Neuron (in vitro differentiated cells): ENCODE data around the gene ARHGAP6.

Source experiments
- H2AFZ ChIP-seq: one replicate; pipeline ENCODE4 v1.6.1; 2013; ENCODE audit warnings: low read depth, mild to moderate bottlenecking, inconsistent platforms, low read length, moderate library complexity
- H3K27me3 ChIP-seq: one replicate; pipeline ENCODE4 v1.6.1; 2013; ENCODE audit warnings: low read length; ENCODE audit not compliant: insufficient read depth
- H3K36me3 ChIP-seq: one replicate; pipeline ENCODE4 v1.6.1; 2013; ENCODE audit warnings: low read length; ENCODE audit not compliant: insufficient read depth
- H3K4me1 ChIP-seq: one replicate; pipeline ENCODE4 v1.6.1; 2013; ENCODE audit warnings: low read length; ENCODE audit not compliant: insufficient read depth
- H3K4me3 ChIP-seq: 2 replicates; pipeline ENCODE4 v1.5.1; 2013; ENCODE audit warnings: mild to moderate bottlenecking, low read length, moderate library complexity
- H3K9me3 ChIP-seq: one replicate; pipeline ENCODE4 v1.6.1; 2013; ENCODE audit warnings: low read length

ARHGAP6 gene

GRCh38 chrX:11412715-11413623, 252.8 kb downstream of the ARHGAP6 start:
- H3K4me1 ChIP-seq: no peaks in the 10 kb centered on the region
- H3K27me3 ChIP-seq: no peaks in the 10 kb centered on the region
- H2AFZ ChIP-seq: no peak overlapping the region
- H3K4me3 ChIP-seq: no peak overlapping the region
- H3K9me3 ChIP-seq: no peaks in the 10 kb centered on the region
- no peaks in the 10 kb centered on the region for H3K36me3 ChIP-seq

GRCh38 chrX:11409957-11410356, 255.8 kb downstream of the ARHGAP6 start:
- H3K4me3 ChIP-seq: no peak overlapping the region
- H3K27me3 ChIP-seq: no peaks in the 10 kb centered on the region
- no peaks in the 10 kb centered on the region for H3K9me3 ChIP-seq
- no peaks in the 10 kb centered on the region for H3K4me1 ChIP-seq
- H3K36me3 ChIP-seq: no peaks in the 10 kb centered on the region
- no peak overlapping the region for H2AFZ ChIP-seq

GRCh38 chrX:11408783-11409182, 256.9 kb downstream of the ARHGAP6 start:
- Histone ChIP-seq H2AFZ (no peak overlapping the region), H3K9me3 (no peaks in the 10 kb centered on the region), H3K36me3 (no peaks in the 10 kb centered on the region), H3K27me3 (no peaks in the 10 kb centered on the region), H3K4me3 (no peak overlapping the region), H3K4me1 (no peaks in the 10 kb centered on the region)

GRCh38 chrX:11408109-11408405, 257.7 kb downstream of the ARHGAP6 start:
- H3K36me3 ChIP-seq: no peaks in the 10 kb centered on the region
- H3K27me3 ChIP-seq: no peaks in the 10 kb centered on the region
- H2AFZ ChIP-seq: no peak overlapping the region
- H3K9me3 ChIP-seq: no peaks in the 10 kb centered on the region
- no peaks in the 10 kb centered on the region for H3K4me1 ChIP-seq
- H3K4me3 ChIP-seq: no peak overlapping the region

GRCh38 chrX:11407331-11408108, 258.2 kb downstream of the ARHGAP6 start:
- H3K27me3 ChIP-seq: no peaks in the 10 kb centered on the region
- no peaks in the 10 kb centered on the region for H3K9me3 ChIP-seq
- H2AFZ ChIP-seq: no peak overlapping the region
- no peaks in the 10 kb centered on the region for H3K36me3 ChIP-seq
- H3K4me3 ChIP-seq: no peak overlapping the region
- H3K4me1 ChIP-seq: no peaks in the 10 kb centered on the region

- Histone ChIP-seq H3K9me3 (no peaks in the 10 kb centered on the region), H3K4me3 (no peak overlapping the region), H3K36me3 (no peaks in the 10 kb centered on the region)
Observed at GRCh38 chrX:11406109-11406765, 259.5 kb downstream of the ARHGAP6 start.

GRCh38 chrX:11403631-11404030, 262.1 kb downstream of the ARHGAP6 start:
- no peak overlapping the region for H3K4me3 ChIP-seq
- H3K4me1 ChIP-seq: no peaks in the 10 kb centered on the region
- H3K36me3 ChIP-seq: no peaks in the 10 kb centered on the region
- no peaks in the 10 kb centered on the region for H3K27me3 ChIP-seq
- no peak overlapping the region for H2AFZ ChIP-seq
- H3K9me3 ChIP-seq: no peaks in the 10 kb centered on the region

More at GRCh38 chrX:11406109-11406765, 259.5 kb downstream of the ARHGAP6 start:
- Histone ChIP-seq H2AFZ (no peak overlapping the region), H3K27me3 (no peaks in the 10 kb centered on the region), H3K4me1 (no peaks in the 10 kb centered on the region)

- Histone ChIP-seq H3K36me3 (no peaks in the 10 kb centered on the region), H3K9me3 (no peaks in the 10 kb centered on the region), H3K4me1 (no peaks in the 10 kb centered on the region), H3K27me3 (no peaks in the 10 kb centered on the region), H3K4me3 (no peak overlapping the region), H2AFZ (no peak overlapping the region)
Observed at GRCh38 chrX:11401966-11402365, 263.8 kb downstream of the ARHGAP6 start.

GRCh38 chrX:11399489-11400094, 266.1 kb downstream of the ARHGAP6 start:
- no peaks in the 10 kb centered on the region for H3K36me3 ChIP-seq
- no peak overlapping the region for H2AFZ ChIP-seq

GRCh38 chrX:11398785-11399184, 266.9 kb downstream of the ARHGAP6 start:
- no peak overlapping the region for H2AFZ ChIP-seq
- H3K36me3 ChIP-seq: no peaks in the 10 kb centered on the region
- peaks cover 2% of the 10 kb centered on the region for H3K27me3 ChIP-seq
- no peaks in the 10 kb centered on the region for H3K4me1 ChIP-seq
- H3K9me3 ChIP-seq: no peaks in the 10 kb centered on the region
- no peak overlapping the region for H3K4me3 ChIP-seq

More at GRCh38 chrX:11399489-11400094, 266.1 kb downstream of the ARHGAP6 start:
- H3K9me3 ChIP-seq: no peaks in the 10 kb centered on the region
- no peak overlapping the region for H3K4me3 ChIP-seq
- H3K4me1 ChIP-seq: no peaks in the 10 kb centered on the region
- peaks cover 2% of the 10 kb centered on the region for H3K27me3 ChIP-seq

- Histone ChIP-seq H3K9me3 (no peaks in the 10 kb centered on the region), H2AFZ (no peak overlapping the region), H3K4me3 (no peak overlapping the region), H3K4me1 (no peaks in the 10 kb centered on the region), H3K27me3 (peaks cover 2% of the 10 kb centered on the region), H3K36me3 (no peaks in the 10 kb centered on the region)
Observed at GRCh38 chrX:11398139-11398538, 267.6 kb downstream of the ARHGAP6 start.

- Histone ChIP-seq H3K9me3 (no peaks in the 10 kb centered on the region), H3K4me3 (no peak overlapping the region), H3K27me3 (peaks cover 2% of the 10 kb centered on the region), H3K4me1 (no peaks in the 10 kb centered on the region), H3K36me3 (no peaks in the 10 kb centered on the region), H2AFZ (no peak overlapping the region)
Observed at GRCh38 chrX:11397680-11398079, 268.0 kb downstream of the ARHGAP6 start.

- peaks cover 2% of the 10 kb centered on the region for H3K27me3 ChIP-seq
- no peaks in the 10 kb centered on the region for H3K9me3 ChIP-seq
- no peaks in the 10 kb centered on the region for H3K4me1 ChIP-seq
- H3K36me3 ChIP-seq: no peaks in the 10 kb centered on the region
- no peak overlapping the region for H3K4me3 ChIP-seq
- H2AFZ ChIP-seq: no peak overlapping the region
Observed at GRCh38 chrX:11395859-11396258, 269.9 kb downstream of the ARHGAP6 start.
